ENCODE measurements around the gene ZFAND3. TPM values are rescaled to one million over a fixed set of nuclear protein-coding genes. Genes with fewer than 3 reads are reported as not detected.
"Not testable (repeated sequence)": the region's sequence is repeated elsewhere in the genome, so short reads cannot be mapped to it uniquely, and the experiment has no call there.

ZFAND3 gene
- total and polyA plus RNA-seq, 2 experiments from 2014 or later: 16.9 to 28.2 TPM

GRCh38 chr6:37878150-37878710 is 58.7 kb downstream of the ZFAND3 start (continued):
- TF ChIP-seq, protein P1, sequence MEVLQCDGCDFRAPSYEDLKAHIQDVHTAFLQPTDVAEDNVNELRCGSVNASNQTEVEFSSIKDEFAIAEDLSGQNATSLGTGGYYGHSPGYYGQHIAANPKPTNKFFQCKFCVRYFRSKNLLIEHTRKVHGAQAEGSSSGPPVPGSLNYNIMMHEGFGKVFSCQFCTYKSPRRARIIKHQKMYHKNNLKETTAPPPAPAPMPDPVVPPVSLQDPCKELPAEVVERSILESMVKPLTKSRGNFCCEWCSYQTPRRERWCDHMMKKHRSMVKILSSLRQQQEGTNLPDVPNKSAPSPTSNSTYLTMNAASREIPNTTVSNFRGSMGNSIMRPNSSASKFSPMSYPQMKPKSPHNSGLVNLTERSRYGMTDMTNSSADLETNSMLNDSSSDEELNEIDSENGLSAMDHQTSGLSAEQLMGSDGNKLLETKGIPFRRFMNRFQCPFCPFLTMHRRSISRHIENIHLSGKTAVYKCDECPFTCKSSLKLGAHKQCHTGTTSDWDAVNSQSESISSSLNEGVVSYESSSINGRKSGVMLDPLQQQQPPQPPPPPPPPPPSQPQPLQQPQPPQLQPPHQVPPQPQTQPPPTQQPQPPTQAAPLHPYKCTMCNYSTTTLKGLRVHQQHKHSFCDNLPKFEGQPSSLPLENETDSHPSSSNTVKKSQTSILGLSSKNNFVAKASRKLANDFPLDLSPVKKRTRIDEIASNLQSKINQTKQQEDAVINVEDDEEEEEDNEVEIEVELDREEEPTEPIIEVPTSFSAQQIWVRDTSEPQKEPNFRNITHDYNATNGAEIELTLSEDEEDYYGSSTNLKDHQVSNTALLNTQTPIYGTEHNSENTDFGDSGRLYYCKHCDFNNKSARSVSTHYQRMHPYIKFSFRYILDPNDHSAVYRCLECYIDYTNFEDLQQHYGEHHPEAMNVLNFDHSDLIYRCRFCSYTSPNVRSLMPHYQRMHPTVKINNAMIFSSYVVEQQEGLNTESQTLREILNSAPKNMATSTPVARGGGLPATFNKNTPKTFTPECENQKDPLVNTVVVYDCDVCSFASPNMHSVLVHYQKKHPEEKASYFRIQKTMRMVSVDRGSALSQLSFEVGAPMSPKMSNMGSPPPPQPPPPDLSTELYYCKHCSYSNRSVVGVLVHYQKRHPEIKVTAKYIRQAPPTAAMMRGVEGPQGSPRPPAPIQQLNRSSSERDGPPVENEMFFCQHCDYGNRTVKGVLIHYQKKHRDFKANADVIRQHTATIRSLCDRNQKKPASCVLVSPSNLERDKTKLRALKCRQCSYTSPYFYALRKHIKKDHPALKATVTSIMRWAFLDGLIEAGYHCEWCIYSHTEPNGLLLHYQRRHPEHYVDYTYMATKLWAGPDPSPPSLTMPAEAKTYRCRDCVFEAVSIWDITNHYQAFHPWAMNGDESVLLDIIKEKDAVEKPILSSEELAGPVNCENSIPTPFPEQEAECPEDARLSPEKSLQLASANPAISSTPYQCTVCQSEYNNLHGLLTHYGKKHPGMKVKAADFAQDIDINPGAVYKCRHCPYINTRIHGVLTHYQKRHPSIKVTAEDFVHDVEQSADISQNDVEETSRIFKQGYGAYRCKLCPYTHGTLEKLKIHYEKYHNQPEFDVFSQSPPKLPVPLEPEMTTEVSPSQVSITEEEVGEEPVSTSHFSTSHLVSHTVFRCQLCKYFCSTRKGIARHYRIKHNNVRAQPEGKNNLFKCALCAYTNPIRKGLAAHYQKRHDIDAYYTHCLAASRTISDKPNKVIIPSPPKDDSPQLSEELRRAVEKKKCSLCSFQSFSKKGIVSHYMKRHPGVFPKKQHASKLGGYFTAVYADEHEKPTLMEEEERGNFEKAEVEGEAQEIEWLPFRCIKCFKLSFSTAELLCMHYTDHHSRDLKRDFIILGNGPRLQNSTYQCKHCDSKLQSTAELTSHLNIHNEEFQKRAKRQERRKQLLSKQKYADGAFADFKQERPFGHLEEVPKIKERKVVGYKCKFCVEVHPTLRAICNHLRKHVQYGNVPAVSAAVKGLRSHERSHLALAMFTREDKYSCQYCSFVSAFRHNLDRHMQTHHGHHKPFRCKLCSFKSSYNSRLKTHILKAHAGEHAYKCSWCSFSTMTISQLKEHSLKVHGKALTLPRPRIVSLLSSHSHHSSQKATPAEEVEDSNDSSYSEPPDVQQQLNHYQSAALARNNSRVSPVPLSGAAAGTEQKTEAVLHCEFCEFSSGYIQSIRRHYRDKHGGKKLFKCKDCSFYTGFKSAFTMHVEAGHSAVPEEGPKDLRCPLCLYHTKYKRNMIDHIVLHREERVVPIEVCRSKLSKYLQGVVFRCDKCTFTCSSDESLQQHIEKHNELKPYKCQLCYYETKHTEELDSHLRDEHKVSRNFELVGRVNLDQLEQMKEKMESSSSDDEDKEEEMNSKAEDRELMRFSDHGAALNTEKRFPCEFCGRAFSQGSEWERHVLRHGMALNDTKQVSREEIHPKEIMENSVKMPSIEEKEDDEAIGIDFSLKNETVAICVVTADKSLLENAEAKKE (CRISPR knock-in tag; IDR thresholded peaks at IDR 0.05): no peak
- TF ChIP-seq, protein P2, sequence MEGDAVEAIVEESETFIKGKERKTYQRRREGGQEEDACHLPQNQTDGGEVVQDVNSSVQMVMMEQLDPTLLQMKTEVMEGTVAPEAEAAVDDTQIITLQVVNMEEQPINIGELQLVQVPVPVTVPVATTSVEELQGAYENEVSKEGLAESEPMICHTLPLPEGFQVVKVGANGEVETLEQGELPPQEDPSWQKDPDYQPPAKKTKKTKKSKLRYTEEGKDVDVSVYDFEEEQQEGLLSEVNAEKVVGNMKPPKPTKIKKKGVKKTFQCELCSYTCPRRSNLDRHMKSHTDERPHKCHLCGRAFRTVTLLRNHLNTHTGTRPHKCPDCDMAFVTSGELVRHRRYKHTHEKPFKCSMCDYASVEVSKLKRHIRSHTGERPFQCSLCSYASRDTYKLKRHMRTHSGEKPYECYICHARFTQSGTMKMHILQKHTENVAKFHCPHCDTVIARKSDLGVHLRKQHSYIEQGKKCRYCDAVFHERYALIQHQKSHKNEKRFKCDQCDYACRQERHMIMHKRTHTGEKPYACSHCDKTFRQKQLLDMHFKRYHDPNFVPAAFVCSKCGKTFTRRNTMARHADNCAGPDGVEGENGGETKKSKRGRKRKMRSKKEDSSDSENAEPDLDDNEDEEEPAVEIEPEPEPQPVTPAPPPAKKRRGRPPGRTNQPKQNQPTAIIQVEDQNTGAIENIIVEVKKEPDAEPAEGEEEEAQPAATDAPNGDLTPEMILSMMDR (conservative IDR thresholded peaks at IDR 0.05; ENCODE audit: low read depth in 2 of 2): no peak
- TF ChIP-seq ZNF331 (CRISPR knock-in tag; IDR thresholded peaks at IDR 0.05; ENCODE audit: low read depth): no peak
- TF ChIP-seq ZNF114 (CRISPR knock-in tag; IDR thresholded peaks at IDR 0.05): no peak
- TF ChIP-seq STAT1 (IDR thresholded peaks at IDR 0.05; ENCODE audit: unreplicated experiment): no peak

DNA sequence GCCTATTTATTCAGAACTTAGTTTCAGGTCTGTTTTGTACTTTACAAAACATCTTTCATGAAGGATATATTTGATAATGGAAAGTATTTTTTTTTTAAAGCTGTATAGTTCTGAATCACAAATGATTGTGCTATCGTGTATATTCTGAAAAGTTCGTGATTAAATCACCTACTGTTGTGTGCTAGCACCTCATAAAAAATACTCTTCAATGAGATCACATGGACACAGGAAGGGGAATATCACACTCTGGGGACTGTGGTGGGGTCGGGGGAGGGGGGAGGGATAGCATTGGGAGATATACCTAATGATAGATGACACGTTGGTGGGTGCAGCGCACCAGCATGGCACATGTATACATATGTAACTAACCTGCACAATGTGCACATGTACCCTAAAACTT is 61.1 kb downstream of the ZFAND3 start:
- H3K4me2 ChIP-seq; H3F3A ChIP-seq (replicated peaks; ENCODE audit: low read depth); H3K4me3 Mint-ChIP-seq; H3K27me3 Mint-ChIP-seq (ENCODE audit: insufficient read depth, low read depth, poor library complexity); ATAC-seq; H2AFZ ChIP-seq; H3K36me3 ChIP-seq (ENCODE audit: insufficient read depth); H3K27ac ChIP-seq (ENCODE audit: low read depth); H3K27ac Mint-ChIP-seq; H3K9me3 Mint-ChIP-seq; DNase-seq (ENCODE audit: low spot score); H3K4me3 ChIP-seq; H3K36me3 Mint-ChIP-seq (ENCODE audit: low read depth); H3K27me3 ChIP-seq (ENCODE audit: insufficient read depth); H3K9me2 ChIP-seq (ENCODE audit: insufficient read depth): not testable (repeated sequence)
- peaks cover 48% of the 10 kb centered on the region for H4K20me1 ChIP-seq (replicated peaks; ENCODE audit: insufficient read depth)
- H3K4me1 ChIP-seq (ENCODE audit: insufficient read depth): peaks cover 20% of the 10 kb centered on the region
- peaks cover 42% of the 10 kb centered on the region for H3K4me1 Mint-ChIP-seq
- peaks cover 82% of the 10 kb centered on the region for H3K79me2 ChIP-seq (replicated peaks; ENCODE audit: insufficient read depth)

Measured in GM23338 (cell line).